Measurements from ENCODE around the gene UNC13C. TPM values are rescaled to one million over a fixed set of nuclear protein-coding genes. Genes with fewer than 3 reads are reported as not detected.

UNC13C gene
- total RNA-seq, 2 experiments from 2014 or later, result not detected

DNA sequence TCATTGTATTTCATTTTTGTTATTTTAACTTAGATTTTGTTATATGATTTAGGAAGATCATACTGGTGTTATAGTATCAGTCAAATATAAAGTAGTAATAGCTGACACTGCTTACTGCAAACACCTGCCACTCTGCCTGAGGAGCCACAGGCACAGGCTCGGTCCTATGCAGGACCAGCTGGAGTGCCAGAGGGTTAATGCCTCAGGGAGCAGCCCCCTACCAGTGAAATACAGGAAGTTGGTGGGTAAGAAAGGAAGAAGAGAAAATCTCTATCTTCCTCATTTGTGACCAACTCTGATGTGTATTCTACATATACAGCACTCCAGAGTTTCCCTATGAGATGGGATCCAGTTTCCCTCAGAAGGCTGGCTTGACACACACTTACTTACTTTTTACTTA is 593.3 kb downstream of the UNC13C start:
- CTCF ChIA-PET (ENCODE audit: unreplicated experiment), result no interaction called here
- H3K9me2 ChIP-seq (ENCODE audit: insufficient read depth, low read length), result no peaks in the 10 kb centered on the region
- no peak overlapping the region for H3K27ac ChIP-seq (ENCODE audit: low read depth, low read length, poor library complexity, severe bottlenecking)
- H3K4me1 ChIP-seq (ENCODE audit: insufficient read depth, low read length, poor library complexity, severe bottlenecking), result no peaks in the 10 kb centered on the region
- BruUV-seq (replicated peaks), result no TSS peak
- no peaks in the 10 kb centered on the region for H3K9me3 ChIP-seq (ENCODE audit: low read length)
- H4K20me1 ChIP-seq (ENCODE audit: insufficient read depth, low read length), result no peaks in the 10 kb centered on the region
- intact Hi-C loops (cut with micrococcal nuclease; ENCODE audit: unreplicated experiment), result no loop called here
- H3K79me2 ChIP-seq (ENCODE audit: insufficient read depth, low read depth, low read length), result no peaks in the 10 kb centered on the region
- no peak overlapping the region for H3K4me3 ChIP-seq (ENCODE audit: low read depth, low read length, poor library complexity, severe bottlenecking)
- TF ChIP-seq, protein P1, sequence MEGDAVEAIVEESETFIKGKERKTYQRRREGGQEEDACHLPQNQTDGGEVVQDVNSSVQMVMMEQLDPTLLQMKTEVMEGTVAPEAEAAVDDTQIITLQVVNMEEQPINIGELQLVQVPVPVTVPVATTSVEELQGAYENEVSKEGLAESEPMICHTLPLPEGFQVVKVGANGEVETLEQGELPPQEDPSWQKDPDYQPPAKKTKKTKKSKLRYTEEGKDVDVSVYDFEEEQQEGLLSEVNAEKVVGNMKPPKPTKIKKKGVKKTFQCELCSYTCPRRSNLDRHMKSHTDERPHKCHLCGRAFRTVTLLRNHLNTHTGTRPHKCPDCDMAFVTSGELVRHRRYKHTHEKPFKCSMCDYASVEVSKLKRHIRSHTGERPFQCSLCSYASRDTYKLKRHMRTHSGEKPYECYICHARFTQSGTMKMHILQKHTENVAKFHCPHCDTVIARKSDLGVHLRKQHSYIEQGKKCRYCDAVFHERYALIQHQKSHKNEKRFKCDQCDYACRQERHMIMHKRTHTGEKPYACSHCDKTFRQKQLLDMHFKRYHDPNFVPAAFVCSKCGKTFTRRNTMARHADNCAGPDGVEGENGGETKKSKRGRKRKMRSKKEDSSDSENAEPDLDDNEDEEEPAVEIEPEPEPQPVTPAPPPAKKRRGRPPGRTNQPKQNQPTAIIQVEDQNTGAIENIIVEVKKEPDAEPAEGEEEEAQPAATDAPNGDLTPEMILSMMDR (conservative IDR thresholded peaks at IDR 0.05; ENCODE audit: low read length), result no peak
- no peak for TF ChIP-seq EZH2phosphoT487 (IDR thresholded peaks at IDR 0.05; ENCODE audit: borderline replicate concordance, low read depth, low read length)
- POLR2A ChIA-PET, result no interaction called here
- no peak overlapping the region for H3K4me2 ChIP-seq (ENCODE audit: low read length)
- DNase-seq (ENCODE audit: low spot score), result no peak
- no peak overlapping the region for H2AFZ ChIP-seq (ENCODE audit: low read length)
- no peaks in the 10 kb centered on the region for H3K36me3 ChIP-seq (ENCODE audit: insufficient read depth, low read length)

DNA sequence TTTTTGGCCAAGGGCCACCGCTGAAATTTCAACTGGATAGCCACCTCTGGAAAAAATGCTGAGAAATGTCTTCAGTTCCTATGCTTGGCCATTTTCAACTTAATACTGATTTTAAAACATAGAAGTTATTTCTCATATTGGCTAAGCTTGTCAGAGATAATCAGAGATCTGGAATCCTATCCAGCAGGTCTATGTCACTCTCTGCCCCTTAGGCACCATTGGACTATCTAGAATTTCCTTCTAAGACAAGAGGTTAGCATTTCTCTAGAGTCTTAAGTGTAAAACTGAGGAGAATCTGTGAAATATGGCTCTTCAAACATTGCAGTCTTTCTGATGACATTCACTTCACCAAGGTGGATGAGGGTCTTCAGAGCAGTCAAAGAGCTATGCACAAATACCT is 597.3 kb downstream of the UNC13C start:
- BruUV-seq (replicated peaks), result no TSS peak
- H3K36me3 ChIP-seq (ENCODE audit: insufficient read depth, low read length), result no peaks in the 10 kb centered on the region
- TF ChIP-seq, protein P1 (conservative IDR thresholded peaks at IDR 0.05; ENCODE audit: low read length), result no peak
- TF ChIP-seq EZH2phosphoT487 (IDR thresholded peaks at IDR 0.05; ENCODE audit: borderline replicate concordance, low read depth, low read length), result no peak
- H3K79me2 ChIP-seq (ENCODE audit: insufficient read depth, low read depth, low read length), result no peaks in the 10 kb centered on the region
- no peak overlapping the region for H3K27ac ChIP-seq (ENCODE audit: low read depth, low read length, poor library complexity, severe bottlenecking)
- no peak overlapping the region for H3K4me2 ChIP-seq (ENCODE audit: low read length)
- ChIA-PET CTCF (ENCODE audit: unreplicated experiment) (no interaction called here), POLR2A (interaction anchor here (0.7 kb wide), 1 partner anchor 39 kb away, joined by 4 read pairs; no protein-coding TSS in a partner anchor)
- no peak overlapping the region for H3K4me3 ChIP-seq (ENCODE audit: low read depth, low read length, poor library complexity, severe bottlenecking)
- intact Hi-C loops (cut with micrococcal nuclease; ENCODE audit: unreplicated experiment), result no loop called here
- H2AFZ ChIP-seq (ENCODE audit: low read length), result no peak overlapping the region
- H3K9me2 ChIP-seq (ENCODE audit: insufficient read depth, low read length), result no peaks in the 10 kb centered on the region
- H4K20me1 ChIP-seq (ENCODE audit: insufficient read depth, low read length), result no peaks in the 10 kb centered on the region
- H3K9me3 ChIP-seq (ENCODE audit: low read length), result no peaks in the 10 kb centered on the region
- no peak for DNase-seq (ENCODE audit: low spot score)
- H3K4me1 ChIP-seq (ENCODE audit: insufficient read depth, low read length, poor library complexity, severe bottlenecking), result no peaks in the 10 kb centered on the region

DNA sequence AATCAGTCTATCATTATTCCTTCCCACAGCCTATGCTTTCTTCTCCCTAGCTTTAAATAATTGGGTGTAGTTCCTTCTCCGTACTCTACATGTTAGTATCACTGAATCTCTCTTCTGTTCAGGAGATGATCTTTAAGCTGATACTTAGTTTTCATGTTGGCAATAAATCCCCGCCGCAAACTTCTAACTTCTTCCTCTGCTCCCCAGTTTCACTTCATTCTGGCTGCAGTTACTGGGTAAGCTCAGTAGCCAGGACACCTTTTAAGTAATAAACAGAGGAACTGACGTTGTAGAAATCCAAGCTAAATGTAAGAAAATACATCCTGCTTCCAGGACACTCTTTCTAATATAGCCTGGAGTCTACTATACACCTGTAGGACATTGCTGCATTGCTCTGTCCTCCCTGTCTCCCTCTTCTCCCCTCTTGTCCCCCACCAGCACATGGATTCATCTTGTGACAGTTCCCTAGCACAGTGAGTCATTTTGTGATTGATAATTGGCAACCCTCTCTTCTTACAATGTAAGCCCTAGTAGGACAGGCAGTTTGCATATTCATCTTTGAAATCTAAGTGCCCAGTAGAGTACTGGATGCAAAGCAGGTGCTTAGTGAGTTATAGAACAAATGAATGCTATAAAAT is 598.2 kb downstream of the UNC13C start:
- no peak for DNase-seq (ENCODE audit: low spot score)
- H3K36me3 ChIP-seq (ENCODE audit: insufficient read depth, low read length), result no peaks in the 10 kb centered on the region
- no peaks in the 10 kb centered on the region for H3K9me3 ChIP-seq (ENCODE audit: low read length)
- no peak overlapping the region for H3K4me3 ChIP-seq (ENCODE audit: low read depth, low read length, poor library complexity, severe bottlenecking)
- H3K4me1 ChIP-seq (ENCODE audit: insufficient read depth, low read length, poor library complexity, severe bottlenecking), result no peaks in the 10 kb centered on the region
- no peak overlapping the region for H3K4me2 ChIP-seq (ENCODE audit: low read length)
- intact Hi-C loops (cut with micrococcal nuclease; ENCODE audit: unreplicated experiment), result no loop called here
- no TSS peak for BruUV-seq (replicated peaks)
- POLR2A ChIA-PET, result interaction anchor here (0.6 kb wide), 1 partner anchor 549 kb away, joined by 4 read pairs; no protein-coding TSS in a partner anchor
- no peaks in the 10 kb centered on the region for H3K79me2 ChIP-seq (ENCODE audit: insufficient read depth, low read depth, low read length)
- no peak for TF ChIP-seq EZH2phosphoT487 (IDR thresholded peaks at IDR 0.05; ENCODE audit: borderline replicate concordance, low read depth, low read length)
- TF ChIP-seq, protein P1 (conservative IDR thresholded peaks at IDR 0.05; ENCODE audit: low read length), result no peak
- no peaks in the 10 kb centered on the region for H3K9me2 ChIP-seq (ENCODE audit: insufficient read depth, low read length)
- no peak overlapping the region for H3K27ac ChIP-seq (ENCODE audit: low read depth, low read length, poor library complexity, severe bottlenecking)
- CTCF ChIA-PET (ENCODE audit: unreplicated experiment), result no interaction called here
- H4K20me1 ChIP-seq (ENCODE audit: insufficient read depth, low read length), result no peaks in the 10 kb centered on the region
- H2AFZ ChIP-seq (ENCODE audit: low read length), result no peak overlapping the region

Measured in OCI-LY7 (cell line).